Panc1 (cell line): ENCODE data around the gene ZNF410. TPM values are rescaled to one million over a fixed set of nuclear protein-coding genes. Genes with fewer than 3 reads are reported as not detected.
A peak's percentile ranks its signal among the peaks of the same experiment; 100 is the strongest.

Source experiments
- ATAC-seq: fragments of 200-7000 bp; cut with Tn5 transposase; 2 replicates; pipeline ENCODE4 v1.9.1; 2020; ENCODE audit warnings: mild to moderate bottlenecking, moderate library complexity
- BruUV-seq: library from RNA; stranded (reverse); fragments of 400-500 nt; replicated peaks from 2 replicates; lab custom pipeline; 2021; lab: Mats Ljungman, UMichigan
- CTCF ChIA-PET: fragments of 300-600 bp; sonication (Branson Sonifier 250); formaldehyde crosslinking; loops from one replicate; lab custom pipeline; 2022; ENCODE audit warnings: antibody characterized with exemption; lab: Charles Lee
- POLR2A ChIA-PET: fragments of 300-600 bp; sonication (Branson Sonifier 250); formaldehyde crosslinking; loops from one replicate; lab custom pipeline; 2022; ENCODE audit warnings: antibody characterized with exemption; lab: Charles Lee
- DNase-seq: peaks from one replicate; pipeline ENCODE4 v3.0.0-alpha.2; 2010; ENCODE audit warnings: low read depth, low spot score
- H3K27ac ChIP-seq: 2 replicates; pipeline ENCODE4 v1.5.1; 2011; ENCODE audit warnings: mild to moderate bottlenecking, low read length, inconsistent platforms
- H3K27me3 ChIP-seq: fragments of 200-500 bp; sonication (Bioruptor generic); 2 replicates; pipeline ENCODE4 v1.6.0; 2014; ENCODE audit warnings: low read length, inconsistent platforms; ENCODE audit not compliant: control insufficient read depth, insufficient read depth
- H3K36me3 ChIP-seq: fragments of 200-500 bp; sonication (Bioruptor generic); 2 replicates; pipeline ENCODE4 v1.5.1; 2014; ENCODE audit warnings: inconsistent platforms, mild to moderate bottlenecking, low read length, moderate library complexity; ENCODE audit not compliant: control insufficient read depth, insufficient read depth
- H3K4me1 ChIP-seq: 2 replicates; pipeline ENCODE4 v1.5.1; 2011; ENCODE audit warnings: inconsistent platforms, mild to moderate bottlenecking, low read length, moderate library complexity; ENCODE audit not compliant: control insufficient read depth, insufficient read depth
- H3K4me3 ChIP-seq, 2 experiments: 2 replicates each; pipeline ENCODE4 v1.5.1; 2011 to 2012; ENCODE audit warnings: low read depth in 2 of 2, low read length in 2 of 2, mild to moderate bottlenecking in 2 of 2, inconsistent platforms in 1 of 2, moderate library complexity in 1 of 2
- H3K9me3 ChIP-seq: fragments of 200-500 bp; sonication (Bioruptor generic); 2 replicates; pipeline ENCODE4 v1.5.1; 2014; ENCODE audit warnings: low read depth, mild to moderate bottlenecking, inconsistent platforms, low read length, moderate library complexity; ENCODE audit not compliant: control insufficient read depth, insufficient read depth
- CTCF ChIP-seq: fragments of 450-650 bp; IDR thresholded peaks from 2 replicates; pipeline ENCODE4 v1.5.1; 2017; ENCODE audit warnings: mild to moderate bottlenecking
- POLR2AphosphoS5 ChIP-seq: IDR thresholded peaks from 2 replicates; pipeline ENCODE4 v1.6.1; 2012; ENCODE audit warnings: mild to moderate bottlenecking, low read depth, low read length, moderate library complexity
- SIN3A ChIP-seq: IDR thresholded peaks from 2 replicates; pipeline ENCODE4 v1.6.1; 2012; ENCODE audit warnings: low read depth, mild to moderate bottlenecking, low read length, moderate library complexity, borderline replicate concordance; ENCODE audit not compliant: insufficient read depth
- TCF7L2 ChIP-seq: IDR thresholded peaks from 2 replicates; pipeline ENCODE4 v1.6.1; 2011; ENCODE audit warnings: mild to moderate bottlenecking, low read depth, low read length, inconsistent platforms
- in situ Hi-C: cut with HindIII; loops from 2 replicates; pipeline ENCODE4 v1.10.0; 2016; ENCODE audit warnings: low sequenced_read_pairs, low pct_unique_long_range_greater_than_20kb
- intact Hi-C: fragments of 100-400 bp; cut with micrococcal nuclease; formaldehyde crosslinking; loops from one replicate; pipeline ENCODE4 v1.10.0; 2022; ENCODE audit not compliant: unreplicated experiment
- total RNA-seq: library from RNA; stranded (reverse); gene quantifications from one replicate; pipeline ENCODE4 v1.2.1, GENCODE V29; 2021; ENCODE audit not compliant: unreplicated experiment
- TF ChIP-seq, protein P1 (sequence below), 2 experiments: IDR thresholded peaks; 2 replicates each; pipeline ENCODE4 v1.6.1; 2011 to 2012; ENCODE audit warnings: low read depth in 2 of 2, control low read depth in 1 of 2, low read length in 1 of 2, mild to moderate bottlenecking in 1 of 2, moderate library complexity in 1 of 2; ENCODE audit not compliant: insufficient read depth in 1 of 2

ZNF410 gene
- total RNA-seq, 1 experiment from 2014 or later = 31.2 TPM

GRCh38 chr14:73887694-73888459 is 1.2 kb downstream of the ZNF410 start:
- peaks cover 10% of the 10 kb centered on the region for H3K36me3 ChIP-seq
- ATAC-seq (no peak), DNase-seq (no peak)
- H3K27ac ChIP-seq = peak overlapping the region; percentile 95
- ChIA-PET CTCF (no interaction called here), POLR2A (no interaction called here)
- in situ Hi-C loops (no loop called here), intact Hi-C loops (no loop called here)
- peaks cover 13% of the 10 kb centered on the region; the same call in 1 of the 2 replicates for H3K4me1 ChIP-seq
- BruUV-seq = TSS peak; percentile 87
- H3K4me3 ChIP-seq = peak overlapping the region; percentile 86 to 88
- no peaks in the 10 kb centered on the region for H3K27me3 ChIP-seq
- TF ChIP-seq TCF7L2 (no peak), CTCF (no peak), POLR2AphosphoS5 (no peak), SIN3A (no peak)
- TF ChIP-seq, protein P1, sequence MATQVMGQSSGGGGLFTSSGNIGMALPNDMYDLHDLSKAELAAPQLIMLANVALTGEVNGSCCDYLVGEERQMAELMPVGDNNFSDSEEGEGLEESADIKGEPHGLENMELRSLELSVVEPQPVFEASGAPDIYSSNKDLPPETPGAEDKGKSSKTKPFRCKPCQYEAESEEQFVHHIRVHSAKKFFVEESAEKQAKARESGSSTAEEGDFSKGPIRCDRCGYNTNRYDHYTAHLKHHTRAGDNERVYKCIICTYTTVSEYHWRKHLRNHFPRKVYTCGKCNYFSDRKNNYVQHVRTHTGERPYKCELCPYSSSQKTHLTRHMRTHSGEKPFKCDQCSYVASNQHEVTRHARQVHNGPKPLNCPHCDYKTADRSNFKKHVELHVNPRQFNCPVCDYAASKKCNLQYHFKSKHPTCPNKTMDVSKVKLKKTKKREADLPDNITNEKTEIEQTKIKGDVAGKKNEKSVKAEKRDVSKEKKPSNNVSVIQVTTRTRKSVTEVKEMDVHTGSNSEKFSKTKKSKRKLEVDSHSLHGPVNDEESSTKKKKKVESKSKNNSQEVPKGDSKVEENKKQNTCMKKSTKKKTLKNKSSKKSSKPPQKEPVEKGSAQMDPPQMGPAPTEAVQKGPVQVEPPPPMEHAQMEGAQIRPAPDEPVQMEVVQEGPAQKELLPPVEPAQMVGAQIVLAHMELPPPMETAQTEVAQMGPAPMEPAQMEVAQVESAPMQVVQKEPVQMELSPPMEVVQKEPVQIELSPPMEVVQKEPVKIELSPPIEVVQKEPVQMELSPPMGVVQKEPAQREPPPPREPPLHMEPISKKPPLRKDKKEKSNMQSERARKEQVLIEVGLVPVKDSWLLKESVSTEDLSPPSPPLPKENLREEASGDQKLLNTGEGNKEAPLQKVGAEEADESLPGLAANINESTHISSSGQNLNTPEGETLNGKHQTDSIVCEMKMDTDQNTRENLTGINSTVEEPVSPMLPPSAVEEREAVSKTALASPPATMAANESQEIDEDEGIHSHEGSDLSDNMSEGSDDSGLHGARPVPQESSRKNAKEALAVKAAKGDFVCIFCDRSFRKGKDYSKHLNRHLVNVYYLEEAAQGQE (IDR thresholded peaks at IDR 0.05; ENCODE audit: insufficient read depth in 1 of 2, low read depth in 2 of 2, low read length in 1 of 2) = no peak
- H3K9me3 ChIP-seq = no peaks in the 10 kb centered on the region

- ChIA-PET POLR2A (no interaction called here), CTCF (no interaction called here)
- H3K36me3 ChIP-seq = peaks cover 13% of the 10 kb centered on the region
- intact Hi-C loops = no loop called here
- TF ChIP-seq CTCF = no peak
- no peak for TF ChIP-seq SIN3A
- TF ChIP-seq POLR2AphosphoS5 = no peak
- TF ChIP-seq, protein P1 (IDR thresholded peaks at IDR 0.05; ENCODE audit: insufficient read depth in 1 of 2, low read depth in 2 of 2, low read length in 1 of 2) = no peak
- no peak for TF ChIP-seq TCF7L2
- in situ Hi-C loops = no loop called here
- no peak for DNase-seq
- peak overlapping the region; percentile 86 to 88 for H3K4me3 ChIP-seq
- H3K4me1 ChIP-seq = peaks cover 13% of the 10 kb centered on the region; the same call in 1 of the 2 replicates
- no peaks in the 10 kb centered on the region for H3K9me3 ChIP-seq
- no peaks in the 10 kb centered on the region for H3K27me3 ChIP-seq
- BruUV-seq = no TSS peak
- peak overlapping the region; percentile 95 for H3K27ac ChIP-seq
- no peak for ATAC-seq
Measured at GRCh38 chr14:73888460-73888725, 1.7 kb downstream of the ZNF410 start.
